Colonic mucosa (tissue), 4 donors: ENCODE measurements around the gene DMXL1. TPM values are rescaled to one million over a fixed set of nuclear protein-coding genes. Genes with fewer than 3 reads are reported as not detected.

Source experiments
- DNase-seq: peaks from one replicate; pipeline ENCODE4 v3.0.0-alpha.2; 2020
- H3K27ac ChIP-seq: fragments of 200-600 bp; one replicate; pipeline ENCODE4 v1.8.0; 2021
- H3K27me3 ChIP-seq: fragments of 200-600 bp; one replicate; pipeline ENCODE4 v1.8.0; 2021
- H3K36me3 ChIP-seq: fragments of 200-600 bp; one replicate; pipeline ENCODE4 v1.8.0; 2021
- H3K4me1 ChIP-seq: fragments of 200-600 bp; one replicate; pipeline ENCODE4 v1.8.0; 2021; ENCODE audit warnings: mild to moderate bottlenecking
- H3K4me3 ChIP-seq: fragments of 200-600 bp; one replicate; pipeline ENCODE4 v1.8.0; 2021
- H3K9ac ChIP-seq, 2 donors: one replicate each; pipeline ENCODE4 v1.7.0; 2013; ENCODE audit warnings: control low read depth in 2 of 2, low read depth in 2 of 2, low read length in 2 of 2
- H3K9me3 ChIP-seq: fragments of 200-600 bp; one replicate; pipeline ENCODE4 v1.8.0; 2021
- intact Hi-C: fragments of 100-400 bp; cut with DNase I; formaldehyde crosslinking; loops from one replicate; pipeline ENCODE4 v1.14.1; 2022
- total RNA-seq, 2 donors: library from RNA; stranded (reverse); fragmentation: NEBNext Ultra II Directional in 1 of 2; extraction: Animal tissue kit (Norgen Biotek cat#: 25700) in 1 of 2; gene quantifications; one replicate each; pipeline ENCODE4 v1.2.1, GENCODE V29; 2021
- TF ChIP-seq, protein P1 (sequence below): fragments of 200-600 bp; IDR thresholded peaks from one replicate; pipeline ENCODE4 v1.8.0; 2022; ENCODE audit warnings: antibody characterized with exemption, mild to moderate bottlenecking
- donor health status: healthy.
- donor health status: DM: no; HTN: no; CAD: no.
- donor health status: DM: no; HTN: no; CAD: no.

Gene DMXL1
- total RNA-seq, 2 donors from 2014 or later, result 28.7 to 38.3 TPM

DNA sequence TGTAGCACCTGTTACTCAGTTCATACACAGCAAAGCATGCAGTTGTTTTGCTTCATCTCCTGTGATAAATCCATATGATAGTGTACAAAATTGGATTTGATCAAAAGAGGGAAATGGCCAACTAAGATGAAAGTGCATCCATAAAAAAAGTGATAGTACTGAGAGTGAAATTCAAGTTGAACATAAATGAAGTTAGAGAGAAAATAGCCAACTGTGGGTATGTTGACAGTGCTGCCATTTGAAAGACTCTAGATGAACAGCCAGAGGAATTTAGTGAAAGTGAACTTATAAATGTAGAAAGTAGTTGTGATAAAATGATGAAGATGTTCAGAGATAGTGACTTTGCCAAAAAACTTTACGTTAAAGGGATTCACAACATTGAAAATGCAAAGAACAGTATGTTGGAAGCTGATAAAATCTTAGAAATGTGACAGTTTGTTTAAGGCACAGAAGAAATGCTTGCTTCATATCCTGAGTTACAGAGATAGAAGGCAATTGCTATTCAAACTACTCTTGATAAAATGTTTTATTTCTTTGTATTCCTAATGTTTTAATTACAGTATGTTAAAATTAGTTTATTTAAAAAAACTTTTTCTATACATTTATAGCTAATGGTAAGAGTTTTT lies 119.7 kb downstream of the DMXL1 start:
- Histone ChIP-seq H3K36me3 (no peaks in the 10 kb centered on the region), H3K9me3 (no peaks in the 10 kb centered on the region), H3K27me3 (no peaks in the 10 kb centered on the region), H3K9ac (no peak overlapping the region), H3K4me1 (no peaks in the 10 kb centered on the region), H3K27ac (no peak overlapping the region), H3K4me3 (no peak overlapping the region)
- no peak for DNase-seq
- TF ChIP-seq, protein P1, sequence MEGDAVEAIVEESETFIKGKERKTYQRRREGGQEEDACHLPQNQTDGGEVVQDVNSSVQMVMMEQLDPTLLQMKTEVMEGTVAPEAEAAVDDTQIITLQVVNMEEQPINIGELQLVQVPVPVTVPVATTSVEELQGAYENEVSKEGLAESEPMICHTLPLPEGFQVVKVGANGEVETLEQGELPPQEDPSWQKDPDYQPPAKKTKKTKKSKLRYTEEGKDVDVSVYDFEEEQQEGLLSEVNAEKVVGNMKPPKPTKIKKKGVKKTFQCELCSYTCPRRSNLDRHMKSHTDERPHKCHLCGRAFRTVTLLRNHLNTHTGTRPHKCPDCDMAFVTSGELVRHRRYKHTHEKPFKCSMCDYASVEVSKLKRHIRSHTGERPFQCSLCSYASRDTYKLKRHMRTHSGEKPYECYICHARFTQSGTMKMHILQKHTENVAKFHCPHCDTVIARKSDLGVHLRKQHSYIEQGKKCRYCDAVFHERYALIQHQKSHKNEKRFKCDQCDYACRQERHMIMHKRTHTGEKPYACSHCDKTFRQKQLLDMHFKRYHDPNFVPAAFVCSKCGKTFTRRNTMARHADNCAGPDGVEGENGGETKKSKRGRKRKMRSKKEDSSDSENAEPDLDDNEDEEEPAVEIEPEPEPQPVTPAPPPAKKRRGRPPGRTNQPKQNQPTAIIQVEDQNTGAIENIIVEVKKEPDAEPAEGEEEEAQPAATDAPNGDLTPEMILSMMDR, result no peak
- intact Hi-C loops, result no loop called here

DNA sequence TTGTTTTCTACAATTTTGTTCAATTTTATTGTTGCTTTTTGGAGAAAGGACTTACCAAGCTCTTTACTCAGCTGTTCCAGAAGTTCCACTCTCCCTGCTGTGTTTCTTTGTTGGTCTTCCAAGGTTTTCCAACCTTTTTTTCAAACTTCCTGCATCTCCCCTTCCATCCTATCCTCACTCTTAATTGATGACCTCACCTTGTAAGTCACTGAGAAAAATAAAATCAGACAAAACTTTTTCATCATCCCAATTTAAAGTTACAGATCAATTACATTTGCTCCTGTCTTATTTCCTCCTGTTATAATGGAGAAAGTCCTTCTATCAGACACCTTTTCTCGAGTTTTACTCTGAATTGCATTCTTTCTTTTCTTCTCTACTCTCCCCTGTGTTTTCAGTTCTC lies 121.1 kb downstream of the DMXL1 start:
- no peak overlapping the region for H3K4me3 ChIP-seq
- TF ChIP-seq, protein P1, result no peak

DNA sequence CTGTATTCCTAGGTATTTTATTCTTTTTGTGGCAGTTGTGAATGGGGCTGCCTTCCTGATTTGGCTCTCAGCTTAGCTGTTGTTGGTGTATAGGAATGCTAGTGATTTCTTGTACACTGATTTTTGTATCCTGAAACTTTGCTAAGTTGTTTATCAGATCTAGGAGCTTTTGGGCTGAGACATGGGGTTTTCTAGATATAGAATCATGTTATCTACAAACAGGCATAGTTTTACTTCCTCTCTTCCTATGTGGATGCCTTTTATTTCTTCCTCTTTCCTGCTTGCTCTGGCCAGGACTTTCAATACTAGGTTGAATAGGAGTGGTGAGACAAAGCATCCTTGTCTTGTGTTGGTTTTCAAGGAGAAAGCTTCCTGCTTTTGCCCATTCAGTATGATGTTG lies 129.9 kb downstream of the DMXL1 start:
- intact Hi-C loops, result no loop called here
- no peak overlapping the region for H3K4me3 ChIP-seq
- no peaks in the 10 kb centered on the region for H3K9me3 ChIP-seq
- no peaks in the 10 kb centered on the region for H3K36me3 ChIP-seq
- no peaks in the 10 kb centered on the region for H3K27me3 ChIP-seq
- H3K4me1 ChIP-seq, result no peaks in the 10 kb centered on the region
- no peak for DNase-seq
- H3K27ac ChIP-seq, result no peak overlapping the region
- TF ChIP-seq, protein P1, result no peak
- no peak overlapping the region for H3K9ac ChIP-seq

More for the DNA sequence above, 121.1 kb downstream of the DMXL1 start:
- Histone ChIP-seq H3K27ac (no peak overlapping the region), H3K9me3 (no peaks in the 10 kb centered on the region), H3K27me3 (no peaks in the 10 kb centered on the region), H3K4me1 (no peaks in the 10 kb centered on the region), H3K36me3 (no peaks in the 10 kb centered on the region), H3K9ac (no peak overlapping the region)
- intact Hi-C loops, result no loop called here
- no peak for DNase-seq

GRCh38 chr5:119207105-119207504 lies 136.2 kb downstream of the DMXL1 start:
- no peak overlapping the region for H3K4me3 ChIP-seq
- no peaks in the 10 kb centered on the region for H3K27me3 ChIP-seq
- no peak overlapping the region for H3K27ac ChIP-seq
- no peaks in the 10 kb centered on the region for H3K4me1 ChIP-seq
- H3K36me3 ChIP-seq, result no peaks in the 10 kb centered on the region
- no peaks in the 10 kb centered on the region for H3K9me3 ChIP-seq
- intact Hi-C loops, result no loop called here
- TF ChIP-seq, protein P1, result no peak
- no peak for DNase-seq
- no peak overlapping the region for H3K9ac ChIP-seq

DNA sequence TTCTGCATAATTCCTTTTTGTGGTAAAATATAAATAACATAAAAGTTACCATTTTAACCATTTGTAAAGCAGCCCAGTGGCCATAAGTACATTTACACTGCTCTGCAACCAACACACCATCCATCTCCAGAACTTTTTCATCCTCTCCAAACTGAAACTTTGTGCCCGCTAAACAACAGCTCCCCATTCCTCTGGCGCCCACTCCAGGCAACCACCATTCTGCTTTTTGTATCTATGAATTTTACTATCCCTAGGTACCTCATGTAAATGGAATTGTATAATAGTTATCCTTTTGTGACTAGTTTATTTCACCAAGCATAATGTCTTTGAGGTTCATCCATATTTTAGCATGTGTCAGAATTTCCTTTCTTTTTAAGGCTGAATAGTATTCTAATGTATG lies 141.1 kb downstream of the DMXL1 start:
- intact Hi-C loops, result no loop called here
- H3K4me3 ChIP-seq, result no peak overlapping the region
- H3K9me3 ChIP-seq, result no peaks in the 10 kb centered on the region
- DNase-seq, result no peak
- no peak overlapping the region for H3K9ac ChIP-seq
- no peak overlapping the region for H3K27ac ChIP-seq
- TF ChIP-seq, protein P1, result no peak
- H3K36me3 ChIP-seq, result no peaks in the 10 kb centered on the region
- H3K27me3 ChIP-seq, result no peaks in the 10 kb centered on the region
- no peaks in the 10 kb centered on the region for H3K4me1 ChIP-seq
